Measurements from ENCODE around the gene KAZN. TPM values are rescaled to one million over a fixed set of nuclear protein-coding genes. Genes with fewer than 3 reads are reported as not detected.

Gene KAZN
- polyA plus RNA-seq, 2 donors = 29.3 to 32.0 TPM

GRCh38 chr1:15153842-15154479 lies 555.5 kb downstream of the KAZN start:
- H3K4me1 ChIP-seq (ENCODE audit: control insufficient read depth in 2 of 2, insufficient read depth in 2 of 2, low read length in 1 of 2) = peaks cover 0 to 3% of the 10 kb centered on the region in 2 donors
- H3K27ac ChIP-seq (ENCODE audit: low read depth in 2 of 2, low read length in 1 of 2) = peak overlapping the region; percentile 93 to 99
- no peaks in the 10 kb centered on the region for H3K27me3 ChIP-seq (ENCODE audit: control insufficient read depth in 1 of 2, insufficient read depth in 2 of 2, low read length in 2 of 2)
- WGBS, 2 donors = 1% methylated on average over 61 to 74 of the region's 74 CpGs
- no peaks in the 10 kb centered on the region for H3K36me3 ChIP-seq (ENCODE audit: control insufficient read depth in 2 of 2, insufficient read depth in 2 of 2, low read length in 1 of 2)
- H3K9me3 ChIP-seq (ENCODE audit: control insufficient read depth in 2 of 2, insufficient read depth in 1 of 2, low read depth in 1 of 2, low read length in 1 of 2) = no peaks in the 10 kb centered on the region
- peak overlapping the region; percentile 66 to 75 for H3K4me3 ChIP-seq (ENCODE audit: low read depth in 1 of 2, low read length in 2 of 2)

- Histone ChIP-seq H3K27me3 (ENCODE audit: control insufficient read depth in 1 of 2, insufficient read depth in 2 of 2, low read length in 2 of 2) (no peaks in the 10 kb centered on the region), H3K4me3 (ENCODE audit: low read depth in 1 of 2, low read length in 2 of 2) (peak overlapping the region; percentile 66 to 75), H3K27ac (ENCODE audit: low read depth in 2 of 2, low read length in 1 of 2) (peak overlapping the region; percentile 24 to 99), H3K4me1 (ENCODE audit: control insufficient read depth in 2 of 2, insufficient read depth in 2 of 2, low read length in 1 of 2) (peaks cover 0 to 3% of the 10 kb centered on the region in 2 donors), H3K9me3 (ENCODE audit: control insufficient read depth in 2 of 2, insufficient read depth in 1 of 2, low read depth in 1 of 2, low read length in 1 of 2) (no peaks in the 10 kb centered on the region), H3K36me3 (ENCODE audit: control insufficient read depth in 2 of 2, insufficient read depth in 2 of 2, low read length in 1 of 2) (no peaks in the 10 kb centered on the region)
- 8 to 9% methylated on average over 37 of the region's 37 CpGs for WGBS, 2 donors
These were observed 556.1 kb downstream of the KAZN start for GRCh38 chr1:15154480-15155036.

GRCh38 chr1:15155191-15155590 lies 556.7 kb downstream of the KAZN start:
- Histone ChIP-seq H3K27me3 (ENCODE audit: control insufficient read depth in 1 of 2, insufficient read depth in 2 of 2, low read length in 2 of 2) (no peaks in the 10 kb centered on the region), H3K4me3 (ENCODE audit: low read depth in 1 of 2, low read length in 2 of 2) (peak overlapping the region in 1 of 2 donors; percentile 66), H3K36me3 (ENCODE audit: control insufficient read depth in 2 of 2, insufficient read depth in 2 of 2, low read length in 1 of 2) (no peaks in the 10 kb centered on the region), H3K9me3 (ENCODE audit: control insufficient read depth in 2 of 2, insufficient read depth in 1 of 2, low read depth in 1 of 2, low read length in 1 of 2) (no peaks in the 10 kb centered on the region), H3K27ac (ENCODE audit: low read depth in 2 of 2, low read length in 1 of 2) (no peak overlapping the region), H3K4me1 (ENCODE audit: control insufficient read depth in 2 of 2, insufficient read depth in 2 of 2, low read length in 1 of 2) (peaks cover 0 to 3% of the 10 kb centered on the region in 2 donors)
- WGBS, 2 donors = 74 to 87% methylated on average over 5 of the region's 5 CpGs

GRCh38 chr1:15155888-15156741 lies 557.6 kb downstream of the KAZN start:
- peak overlapping the region in 1 of 2 donors; percentile 34 for H3K27ac ChIP-seq (ENCODE audit: low read depth in 2 of 2, low read length in 1 of 2)
- 51 to 60% methylated on average over 11 of the region's 11 CpGs for WGBS, 2 donors
- no peaks in the 10 kb centered on the region for H3K9me3 ChIP-seq (ENCODE audit: control insufficient read depth in 2 of 2, insufficient read depth in 1 of 2, low read depth in 1 of 2, low read length in 1 of 2)
- no peaks in the 10 kb centered on the region for H3K36me3 ChIP-seq (ENCODE audit: control insufficient read depth in 2 of 2, insufficient read depth in 2 of 2, low read length in 1 of 2)
- H3K27me3 ChIP-seq (ENCODE audit: control insufficient read depth in 1 of 2, insufficient read depth in 2 of 2, low read length in 2 of 2) = no peaks in the 10 kb centered on the region
- no peak overlapping the region for H3K4me3 ChIP-seq (ENCODE audit: low read depth in 1 of 2, low read length in 2 of 2)
- peaks cover 0 to 3% of the 10 kb centered on the region in 2 donors for H3K4me1 ChIP-seq (ENCODE audit: control insufficient read depth in 2 of 2, insufficient read depth in 2 of 2, low read length in 1 of 2)

GRCh38 chr1:15156807-15157380 lies 558.4 kb downstream of the KAZN start:
- WGBS, 2 donors = 67 to 82% methylated on average over 9 of the region's 9 CpGs
- Histone ChIP-seq H3K4me1 (ENCODE audit: control insufficient read depth in 2 of 2, insufficient read depth in 2 of 2, low read length in 1 of 2) (peaks cover 0 to 3% of the 10 kb centered on the region in 2 donors), H3K27ac (ENCODE audit: low read depth in 2 of 2, low read length in 1 of 2) (peak overlapping the region in 1 of 2 donors; percentile 13), H3K9me3 (ENCODE audit: control insufficient read depth in 2 of 2, insufficient read depth in 1 of 2, low read depth in 1 of 2, low read length in 1 of 2) (no peaks in the 10 kb centered on the region), H3K36me3 (ENCODE audit: control insufficient read depth in 2 of 2, insufficient read depth in 2 of 2, low read length in 1 of 2) (no peaks in the 10 kb centered on the region), H3K27me3 (ENCODE audit: control insufficient read depth in 1 of 2, insufficient read depth in 2 of 2, low read length in 2 of 2) (no peaks in the 10 kb centered on the region), H3K4me3 (ENCODE audit: low read depth in 1 of 2, low read length in 2 of 2) (no peak overlapping the region)

- WGBS, 2 donors = 69 to 84% methylated on average over 17 of the region's 17 CpGs
- H3K4me1 ChIP-seq (ENCODE audit: control insufficient read depth in 2 of 2, insufficient read depth in 2 of 2, low read length in 1 of 2) = peaks cover 0 to 3% of the 10 kb centered on the region in 2 donors
- H3K27ac ChIP-seq (ENCODE audit: low read depth in 2 of 2, low read length in 1 of 2) = no peak overlapping the region
These were observed 559.3 kb downstream of the KAZN start for GRCh38 chr1:15157524-15158399.

GRCh38 chr1:15158506-15159165 lies 560.2 kb downstream of the KAZN start:
- H3K4me1 ChIP-seq (ENCODE audit: control insufficient read depth in 2 of 2, insufficient read depth in 2 of 2, low read length in 1 of 2) = peaks cover 0 to 3% of the 10 kb centered on the region in 2 donors

More at GRCh38 chr1:15157524-15158399, 559.3 kb downstream of the KAZN start:
- H3K36me3 ChIP-seq (ENCODE audit: control insufficient read depth in 2 of 2, insufficient read depth in 2 of 2, low read length in 1 of 2) = no peaks in the 10 kb centered on the region
- no peak overlapping the region for H3K4me3 ChIP-seq (ENCODE audit: low read depth in 1 of 2, low read length in 2 of 2)
- H3K27me3 ChIP-seq (ENCODE audit: control insufficient read depth in 1 of 2, insufficient read depth in 2 of 2, low read length in 2 of 2) = no peaks in the 10 kb centered on the region
- no peaks in the 10 kb centered on the region for H3K9me3 ChIP-seq (ENCODE audit: control insufficient read depth in 2 of 2, insufficient read depth in 1 of 2, low read depth in 1 of 2, low read length in 1 of 2)

GRCh38 chr1:15159166-15159555 lies 560.7 kb downstream of the KAZN start:
- H3K4me1 ChIP-seq (ENCODE audit: control insufficient read depth in 2 of 2, insufficient read depth in 2 of 2, low read length in 1 of 2) = peaks cover 0 to 3% of the 10 kb centered on the region in 2 donors
- H3K36me3 ChIP-seq (ENCODE audit: control insufficient read depth in 2 of 2, insufficient read depth in 2 of 2, low read length in 1 of 2) = no peaks in the 10 kb centered on the region
- 56 to 57% methylated on average over 7 of the region's 7 CpGs for WGBS, 2 donors
- no peaks in the 10 kb centered on the region for H3K9me3 ChIP-seq (ENCODE audit: control insufficient read depth in 2 of 2, insufficient read depth in 1 of 2, low read depth in 1 of 2, low read length in 1 of 2)
- peak overlapping the region in 1 of 2 donors; percentile 0 for H3K27ac ChIP-seq (ENCODE audit: low read depth in 2 of 2, low read length in 1 of 2)
- H3K4me3 ChIP-seq (ENCODE audit: low read depth in 1 of 2, low read length in 2 of 2) = no peak overlapping the region
- H3K27me3 ChIP-seq (ENCODE audit: control insufficient read depth in 1 of 2, insufficient read depth in 2 of 2, low read length in 2 of 2) = no peaks in the 10 kb centered on the region

More at GRCh38 chr1:15158506-15159165, 560.2 kb downstream of the KAZN start:
- 51 to 61% methylated on average over 13 of the region's 13 CpGs for WGBS, 2 donors
- Histone ChIP-seq H3K36me3 (ENCODE audit: control insufficient read depth in 2 of 2, insufficient read depth in 2 of 2, low read length in 1 of 2) (no peaks in the 10 kb centered on the region), H3K9me3 (ENCODE audit: control insufficient read depth in 2 of 2, insufficient read depth in 1 of 2, low read depth in 1 of 2, low read length in 1 of 2) (no peaks in the 10 kb centered on the region), H3K27me3 (ENCODE audit: control insufficient read depth in 1 of 2, insufficient read depth in 2 of 2, low read length in 2 of 2) (no peaks in the 10 kb centered on the region), H3K4me3 (ENCODE audit: low read depth in 1 of 2, low read length in 2 of 2) (no peak overlapping the region), H3K27ac (ENCODE audit: low read depth in 2 of 2, low read length in 1 of 2) (peak overlapping the region; percentile 0 to 40)
